Activated CD4-positive, alpha-beta T cell treated with anti-CD3 and anti-CD28 coated beads for 36 hours (primary cell): Measurements from ENCODE around the gene SP100. TPM values are rescaled to one million over a fixed set of nuclear protein-coding genes. Genes with fewer than 3 reads are reported as not detected.

ENCODE experiments used
- ATAC-seq: fragments of 200-7000 bp; cut with Tn5 transposase; one replicate; pipeline ENCODE4 v1.10.0; 2021; ENCODE audit warnings: mild to moderate bottlenecking, moderate library complexity
- CTCF ChIA-PET: fragments of 350-600 bp; sonication (Branson Sonifier 250); formaldehyde crosslinking; loops from one replicate; lab custom pipeline; 2021; ENCODE audit warnings: antibody characterized with exemption; lab: Charles Lee
- POLR2A ChIA-PET: fragments of 350-600 bp; sonication (Branson Sonifier 250); formaldehyde crosslinking; loops from one replicate; lab custom pipeline; 2021; ENCODE audit warnings: antibody characterized with exemption, inconsistent platforms; lab: Charles Lee
- DNase-seq: peaks from one replicate; pipeline ENCODE4 v3.0.0-alpha.2; 2020
- H3K27ac Mint-ChIP-seq: one replicate; pipeline ENCODE4 v1.8.0; 2021; ENCODE audit warnings: mixed read lengths
- H3K27me3 Mint-ChIP-seq: one replicate; pipeline ENCODE4 v1.8.0; 2021; ENCODE audit warnings: mixed read lengths
- H3K36me3 Mint-ChIP-seq: one replicate; pipeline ENCODE4 v1.8.0; 2021; ENCODE audit warnings: low read depth, mixed read lengths
- H3K4me1 Mint-ChIP-seq: one replicate; pipeline ENCODE4 v1.8.0; 2021; ENCODE audit warnings: mixed read lengths
- H3K4me3 Mint-ChIP-seq: one replicate; pipeline ENCODE4 v1.8.0; 2021; ENCODE audit warnings: mild to moderate bottlenecking, moderate library complexity, mixed read lengths
- H3K9me3 Mint-ChIP-seq: one replicate; pipeline ENCODE4 v1.8.0; 2021; ENCODE audit warnings: low read depth, mixed read lengths
- intact Hi-C, 2 experiments: fragments of 100-400 bp; cut with DNase I in 1 of 2; cut with micrococcal nuclease in 1 of 2; formaldehyde crosslinking; loops; one replicate each; pipeline versions ENCODE4 v1.14.2 to v1.15.1; 2022 to 2024; cut with DNase I, micrococcal nuclease
- total RNA-seq, 2 experiments: library from RNA; stranded (reverse); gene quantifications; one replicate each; pipeline ENCODE4 v1.2.3, GENCODE V29; 2021

The SP100 gene
- total RNA-seq, 2 experiments from 2014 or later = 150 to 174 TPM

- POLR2A ChIA-PET = interaction anchor here (0.7 kb wide), 1 partner anchor 337 kb away, joined by 3 read pairs; no protein-coding TSS in a partner anchor
- DNase-seq (no peak), ATAC-seq (peak; percentile 49)
- CTCF ChIA-PET = interaction anchor here (0.6 kb wide), 1 partner anchor 19 kb away, joined by 3 read pairs; no protein-coding TSS in a partner anchor
- H3K9me3 Mint-ChIP-seq = no peaks in the 10 kb centered on the region
- H3K4me3 Mint-ChIP-seq = no peak overlapping the region
- no peaks in the 10 kb centered on the region for H3K4me1 Mint-ChIP-seq
- no peak overlapping the region for H3K27ac Mint-ChIP-seq
- H3K27me3 Mint-ChIP-seq = no peaks in the 10 kb centered on the region
- H3K36me3 Mint-ChIP-seq = peaks cover 56% of the 10 kb centered on the region
- intact Hi-C loops = no loop called here
Measured at GRCh38 chr2:230503798-230504197, 87.8 kb downstream of the SP100 start.

- Mint-ChIP-seq H3K27ac (no peak overlapping the region), H3K27me3 (no peaks in the 10 kb centered on the region), H3K4me1 (no peaks in the 10 kb centered on the region), H3K9me3 (no peaks in the 10 kb centered on the region), H3K36me3 (peaks cover 56% of the 10 kb centered on the region), H3K4me3 (no peak overlapping the region)
- ATAC-seq (peak; percentile 58), DNase-seq (no peak)
- CTCF ChIA-PET = no interaction called here
- POLR2A ChIA-PET = no interaction called here
- intact Hi-C loops = no loop called here
Measured at GRCh38 chr2:230505162-230505561, 89.2 kb downstream of the SP100 start.

- H3K9me3 Mint-ChIP-seq = peaks cover 2% of the 10 kb centered on the region
- DNase-seq (no peak), ATAC-seq (no peak)
- H3K4me3 Mint-ChIP-seq = no peak overlapping the region
- no peaks in the 10 kb centered on the region for H3K27me3 Mint-ChIP-seq
- intact Hi-C loops = no loop called here
- peaks cover 46% of the 10 kb centered on the region for H3K36me3 Mint-ChIP-seq
- ChIA-PET CTCF (no interaction called here), POLR2A (no interaction called here)
- no peaks in the 10 kb centered on the region for H3K4me1 Mint-ChIP-seq
- no peak overlapping the region for H3K27ac Mint-ChIP-seq
Measured at GRCh38 chr2:230512955-230513748, 97.2 kb downstream of the SP100 start.

GRCh38 chr2:230520061-230520874, 104.3 kb downstream of the SP100 start:
- Mint-ChIP-seq H3K4me1 (peaks cover 4% of the 10 kb centered on the region), H3K27me3 (no peaks in the 10 kb centered on the region), H3K9me3 (peaks cover 31% of the 10 kb centered on the region), H3K4me3 (no peak overlapping the region), H3K36me3 (peaks cover 48% of the 10 kb centered on the region), H3K27ac (no peak overlapping the region)
- ChIA-PET POLR2A (no interaction called here), CTCF (interaction anchor here (0.5 to 0.7 kb wide), 3 partner anchors 56 to 353 kb away, joined by 3 read pairs; no protein-coding TSS in a partner anchor)
- DNase-seq = no peak
- no peak for ATAC-seq
- intact Hi-C loops = no loop called here

GRCh38 chr2:230520875-230521155, 104.8 kb downstream of the SP100 start:
- peaks cover 48% of the 10 kb centered on the region for H3K36me3 Mint-ChIP-seq
- H3K27ac Mint-ChIP-seq = no peak overlapping the region
- H3K9me3 Mint-ChIP-seq = peaks cover 31% of the 10 kb centered on the region
- CTCF ChIA-PET = interaction anchor here (0.5 kb wide), 1 partner anchor 352 kb away, joined by 3 read pairs; no protein-coding TSS in a partner anchor
- DNase-seq (no peak), ATAC-seq (no peak)
- POLR2A ChIA-PET = no interaction called here
- H3K27me3 Mint-ChIP-seq = no peaks in the 10 kb centered on the region
- intact Hi-C loops = no loop called here
- no peak overlapping the region for H3K4me3 Mint-ChIP-seq
- H3K4me1 Mint-ChIP-seq = peaks cover 6% of the 10 kb centered on the region

- no peak for DNase-seq
- intact Hi-C loops = no loop called here
- H3K4me3 Mint-ChIP-seq = no peak overlapping the region
- no peaks in the 10 kb centered on the region for H3K27me3 Mint-ChIP-seq
- ChIA-PET POLR2A (no interaction called here), CTCF (interaction anchor here (0.5 kb wide), 1 partner anchor 351 kb away, joined by 3 read pairs; no protein-coding TSS in a partner anchor)
- no peak overlapping the region for H3K27ac Mint-ChIP-seq
- peaks cover 6% of the 10 kb centered on the region for H3K4me1 Mint-ChIP-seq
- peaks cover 42% of the 10 kb centered on the region for H3K36me3 Mint-ChIP-seq
- ATAC-seq = no peak
- peaks cover 31% of the 10 kb centered on the region for H3K9me3 Mint-ChIP-seq
Measured at GRCh38 chr2:230521386-230521785, 105.4 kb downstream of the SP100 start.

- ATAC-seq (no peak), DNase-seq (peak; percentile 9)
- Mint-ChIP-seq H3K27ac (no peak overlapping the region), H3K4me3 (no peak overlapping the region), H3K4me1 (peaks cover 6% of the 10 kb centered on the region), H3K27me3 (no peaks in the 10 kb centered on the region), H3K9me3 (peaks cover 45% of the 10 kb centered on the region), H3K36me3 (peaks cover 30% of the 10 kb centered on the region)
- ChIA-PET CTCF (interaction anchor here (0.7 kb wide), 1 partner anchor 299 kb away, joined by 4 read pairs; no protein-coding TSS in a partner anchor), POLR2A (no interaction called here)
- intact Hi-C loops = no loop called here
Measured at GRCh38 chr2:230525682-230526081, 109.7 kb downstream of the SP100 start.

- intact Hi-C loops = loop anchor here in 1 of 2 experiments (10.0 kb wide), 1 partner anchor 77 kb away; no protein-coding TSS in a partner anchor
- peak; percentile 72 for ATAC-seq
- Mint-ChIP-seq H3K36me3 (peaks cover 35% of the 10 kb centered on the region), H3K9me3 (no peaks in the 10 kb centered on the region), H3K4me1 (peaks cover 18% of the 10 kb centered on the region), H3K27ac (peak overlapping the region; percentile 66), H3K27me3 (no peaks in the 10 kb centered on the region), H3K4me3 (no peak overlapping the region)
- CTCF ChIA-PET = no interaction called here
- DNase-seq = peak; percentile 69
- POLR2A ChIA-PET = no interaction called here
Measured at GRCh38 chr2:230537531-230537976, 121.6 kb downstream of the SP100 start.

GRCh38 chr2:230540332-230540731, 124.3 kb downstream of the SP100 start:
- ChIA-PET POLR2A (no interaction called here), CTCF (no interaction called here)
- Mint-ChIP-seq H3K27me3 (no peaks in the 10 kb centered on the region), H3K36me3 (peaks cover 58% of the 10 kb centered on the region), H3K9me3 (peaks cover 16% of the 10 kb centered on the region), H3K27ac (no peak overlapping the region), H3K4me1 (peaks cover 18% of the 10 kb centered on the region), H3K4me3 (no peak overlapping the region)
- no peak for DNase-seq
- intact Hi-C loops = no loop called here
- peak; percentile 38 for ATAC-seq

GRCh38 chr2:230541934-230542380, 126.0 kb downstream of the SP100 start:
- H3K27ac Mint-ChIP-seq = peak overlapping the region; percentile 7
- H3K4me3 Mint-ChIP-seq = no peak overlapping the region
- peaks cover 18% of the 10 kb centered on the region for H3K4me1 Mint-ChIP-seq
- H3K36me3 Mint-ChIP-seq = peaks cover 56% of the 10 kb centered on the region
- H3K27me3 Mint-ChIP-seq = no peaks in the 10 kb centered on the region
- ChIA-PET CTCF (interaction anchor here (1.1 kb wide), 1 partner anchor 18 kb away, joined by 3 read pairs; no protein-coding TSS in a partner anchor), POLR2A (no interaction called here)
- intact Hi-C loops = no loop called here
- DNase-seq (no peak), ATAC-seq (peak; percentile 54)
- H3K9me3 Mint-ChIP-seq = peaks cover 16% of the 10 kb centered on the region

GRCh38 chr2:230542751-230543150, 126.8 kb downstream of the SP100 start:
- CTCF ChIA-PET = interaction anchor here (1.1 kb wide), 1 partner anchor 18 kb away, joined by 3 read pairs; no protein-coding TSS in a partner anchor
- intact Hi-C loops = no loop called here
- H3K36me3 Mint-ChIP-seq = peaks cover 54% of the 10 kb centered on the region

More at GRCh38 chr2:230542751-230543150, 126.8 kb downstream of the SP100 start:
- POLR2A ChIA-PET = no interaction called here
- H3K27me3 Mint-ChIP-seq = no peaks in the 10 kb centered on the region
- ATAC-seq (no peak), DNase-seq (no peak)
- peaks cover 16% of the 10 kb centered on the region for H3K9me3 Mint-ChIP-seq
- no peak overlapping the region for H3K27ac Mint-ChIP-seq
- no peak overlapping the region for H3K4me3 Mint-ChIP-seq
- H3K4me1 Mint-ChIP-seq = peaks cover 11% of the 10 kb centered on the region
